Panc1 (cell line): Measurements from ENCODE around the gene ACP2. TPM values are rescaled to one million over a fixed set of nuclear protein-coding genes. Genes with fewer than 3 reads are reported as not detected.

ENCODE experiments used
- ATAC-seq: fragments of 200-7000 bp; cut with Tn5 transposase; 2 replicates; pipeline ENCODE4 v1.9.1; 2020; ENCODE audit warnings: mild to moderate bottlenecking, moderate library complexity
- BruUV-seq: library from RNA; stranded (reverse); fragments of 400-500 nt; replicated peaks from 2 replicates; lab custom pipeline; 2021; lab: Mats Ljungman, UMichigan
- CTCF ChIA-PET: fragments of 300-600 bp; sonication (Branson Sonifier 250); formaldehyde crosslinking; loops from one replicate; lab custom pipeline; 2022; ENCODE audit warnings: antibody characterized with exemption; lab: Charles Lee
- POLR2A ChIA-PET: fragments of 300-600 bp; sonication (Branson Sonifier 250); formaldehyde crosslinking; loops from one replicate; lab custom pipeline; 2022; ENCODE audit warnings: antibody characterized with exemption; lab: Charles Lee
- DNase-seq: peaks from one replicate; pipeline ENCODE4 v3.0.0-alpha.2; 2010; ENCODE audit warnings: low read depth, low spot score
- H3K27ac ChIP-seq: 2 replicates; pipeline ENCODE4 v1.5.1; 2011; ENCODE audit warnings: mild to moderate bottlenecking, low read length, inconsistent platforms
- H3K27me3 ChIP-seq: fragments of 200-500 bp; sonication (Bioruptor generic); 2 replicates; pipeline ENCODE4 v1.6.0; 2014; ENCODE audit warnings: low read length, inconsistent platforms; ENCODE audit not compliant: control insufficient read depth, insufficient read depth
- H3K36me3 ChIP-seq: fragments of 200-500 bp; sonication (Bioruptor generic); 2 replicates; pipeline ENCODE4 v1.5.1; 2014; ENCODE audit warnings: inconsistent platforms, mild to moderate bottlenecking, low read length, moderate library complexity; ENCODE audit not compliant: control insufficient read depth, insufficient read depth
- H3K4me1 ChIP-seq: 2 replicates; pipeline ENCODE4 v1.5.1; 2011; ENCODE audit warnings: inconsistent platforms, mild to moderate bottlenecking, low read length, moderate library complexity; ENCODE audit not compliant: control insufficient read depth, insufficient read depth
- H3K4me3 ChIP-seq, 2 experiments: 2 replicates each; pipeline ENCODE4 v1.5.1; 2011 to 2012; ENCODE audit warnings: low read depth in 2 of 2, low read length in 2 of 2, mild to moderate bottlenecking in 2 of 2, inconsistent platforms in 1 of 2, moderate library complexity in 1 of 2
- H3K9me3 ChIP-seq: fragments of 200-500 bp; sonication (Bioruptor generic); 2 replicates; pipeline ENCODE4 v1.5.1; 2014; ENCODE audit warnings: low read depth, mild to moderate bottlenecking, inconsistent platforms, low read length, moderate library complexity; ENCODE audit not compliant: control insufficient read depth, insufficient read depth
- POLR2AphosphoS5 ChIP-seq: IDR thresholded peaks from 2 replicates; pipeline ENCODE4 v1.6.1; 2012; ENCODE audit warnings: mild to moderate bottlenecking, low read depth, low read length, moderate library complexity
- SIN3A ChIP-seq: IDR thresholded peaks from 2 replicates; pipeline ENCODE4 v1.6.1; 2012; ENCODE audit warnings: low read depth, mild to moderate bottlenecking, low read length, moderate library complexity, borderline replicate concordance; ENCODE audit not compliant: insufficient read depth
- TCF7L2 ChIP-seq: IDR thresholded peaks from 2 replicates; pipeline ENCODE4 v1.6.1; 2011; ENCODE audit warnings: mild to moderate bottlenecking, low read depth, low read length, inconsistent platforms
- in situ Hi-C: cut with HindIII; loops from 2 replicates; pipeline ENCODE4 v1.10.0; 2016; ENCODE audit warnings: low sequenced_read_pairs, low pct_unique_long_range_greater_than_20kb
- intact Hi-C: fragments of 100-400 bp; cut with micrococcal nuclease; formaldehyde crosslinking; loops from one replicate; pipeline ENCODE4 v1.10.0; 2022; ENCODE audit not compliant: unreplicated experiment
- total RNA-seq: library from RNA; stranded (reverse); gene quantifications from one replicate; pipeline ENCODE4 v1.2.1, GENCODE V29; 2021; ENCODE audit not compliant: unreplicated experiment
- TF ChIP-seq, protein P1 (sequence below): fragments of 450-650 bp; IDR thresholded peaks from 2 replicates; pipeline ENCODE4 v1.5.1; 2017; ENCODE audit warnings: mild to moderate bottlenecking
- TF ChIP-seq, protein P2 (sequence below), 2 experiments: IDR thresholded peaks; 2 replicates each; pipeline ENCODE4 v1.6.1; 2011 to 2012; ENCODE audit warnings: low read depth in 2 of 2, control low read depth in 1 of 2, low read length in 1 of 2, mild to moderate bottlenecking in 1 of 2, moderate library complexity in 1 of 2; ENCODE audit not compliant: insufficient read depth in 1 of 2

The ACP2 gene
- total RNA-seq, 1 experiment from 2014 or later: 28.4 TPM

DNA sequence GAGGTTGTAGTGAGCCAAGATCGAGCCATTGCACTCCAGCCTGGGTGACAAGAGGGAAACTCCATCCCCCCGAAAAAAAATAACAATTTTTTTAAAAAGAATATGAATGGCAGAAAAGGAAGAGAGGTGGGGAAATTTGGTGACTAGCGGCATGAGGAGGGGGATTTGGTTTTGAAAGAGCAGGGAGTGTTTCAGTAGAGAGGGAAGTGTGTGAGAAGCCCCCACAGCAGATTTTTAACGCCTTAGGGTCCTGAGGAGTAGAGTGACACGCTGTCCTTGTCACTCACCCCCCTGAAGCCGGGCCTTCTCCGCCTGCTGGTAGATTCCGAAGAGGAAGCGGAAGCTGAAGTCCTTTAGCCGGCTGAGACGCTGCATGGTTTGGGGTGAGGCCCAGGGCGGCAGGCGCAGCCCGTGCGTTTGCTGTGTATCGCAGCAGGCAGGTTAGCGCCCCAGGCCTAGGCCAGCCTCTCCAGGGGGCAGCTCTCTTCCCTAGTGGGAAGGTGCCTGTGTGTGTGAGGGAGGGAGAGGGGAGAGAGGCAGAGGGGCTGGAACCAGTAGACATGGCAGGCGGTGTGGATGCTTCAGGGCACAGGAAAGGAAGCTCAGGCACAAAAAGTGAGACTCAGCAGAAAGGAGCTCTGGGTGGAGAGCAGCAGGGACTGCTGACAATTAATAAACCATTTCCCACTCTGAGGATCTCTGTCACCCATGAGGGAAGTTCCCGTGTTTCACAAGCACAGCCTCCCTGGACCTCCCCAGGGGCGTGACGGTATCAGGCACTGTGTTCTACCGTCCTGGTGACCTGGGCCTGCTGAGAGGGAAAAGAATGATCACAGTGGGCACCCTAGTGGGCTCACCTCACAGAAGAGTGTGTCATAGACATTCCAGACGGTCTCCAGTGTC, 3.9 kb downstream of the ACP2 start:
- intact Hi-C loops: no loop called here
- CTCF ChIA-PET: no interaction called here
- H3K36me3 ChIP-seq: peaks cover 4% of the 10 kb centered on the region; the same call in 1 of the 2 replicates
- no peaks in the 10 kb centered on the region for H3K27me3 ChIP-seq
- no peak overlapping the region for H3K4me3 ChIP-seq
- TF ChIP-seq POLR2AphosphoS5 (no peak), SIN3A (no peak), TCF7L2 (no peak)
- TF ChIP-seq, protein P1, sequence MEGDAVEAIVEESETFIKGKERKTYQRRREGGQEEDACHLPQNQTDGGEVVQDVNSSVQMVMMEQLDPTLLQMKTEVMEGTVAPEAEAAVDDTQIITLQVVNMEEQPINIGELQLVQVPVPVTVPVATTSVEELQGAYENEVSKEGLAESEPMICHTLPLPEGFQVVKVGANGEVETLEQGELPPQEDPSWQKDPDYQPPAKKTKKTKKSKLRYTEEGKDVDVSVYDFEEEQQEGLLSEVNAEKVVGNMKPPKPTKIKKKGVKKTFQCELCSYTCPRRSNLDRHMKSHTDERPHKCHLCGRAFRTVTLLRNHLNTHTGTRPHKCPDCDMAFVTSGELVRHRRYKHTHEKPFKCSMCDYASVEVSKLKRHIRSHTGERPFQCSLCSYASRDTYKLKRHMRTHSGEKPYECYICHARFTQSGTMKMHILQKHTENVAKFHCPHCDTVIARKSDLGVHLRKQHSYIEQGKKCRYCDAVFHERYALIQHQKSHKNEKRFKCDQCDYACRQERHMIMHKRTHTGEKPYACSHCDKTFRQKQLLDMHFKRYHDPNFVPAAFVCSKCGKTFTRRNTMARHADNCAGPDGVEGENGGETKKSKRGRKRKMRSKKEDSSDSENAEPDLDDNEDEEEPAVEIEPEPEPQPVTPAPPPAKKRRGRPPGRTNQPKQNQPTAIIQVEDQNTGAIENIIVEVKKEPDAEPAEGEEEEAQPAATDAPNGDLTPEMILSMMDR: no peak
- TF ChIP-seq, protein P2, sequence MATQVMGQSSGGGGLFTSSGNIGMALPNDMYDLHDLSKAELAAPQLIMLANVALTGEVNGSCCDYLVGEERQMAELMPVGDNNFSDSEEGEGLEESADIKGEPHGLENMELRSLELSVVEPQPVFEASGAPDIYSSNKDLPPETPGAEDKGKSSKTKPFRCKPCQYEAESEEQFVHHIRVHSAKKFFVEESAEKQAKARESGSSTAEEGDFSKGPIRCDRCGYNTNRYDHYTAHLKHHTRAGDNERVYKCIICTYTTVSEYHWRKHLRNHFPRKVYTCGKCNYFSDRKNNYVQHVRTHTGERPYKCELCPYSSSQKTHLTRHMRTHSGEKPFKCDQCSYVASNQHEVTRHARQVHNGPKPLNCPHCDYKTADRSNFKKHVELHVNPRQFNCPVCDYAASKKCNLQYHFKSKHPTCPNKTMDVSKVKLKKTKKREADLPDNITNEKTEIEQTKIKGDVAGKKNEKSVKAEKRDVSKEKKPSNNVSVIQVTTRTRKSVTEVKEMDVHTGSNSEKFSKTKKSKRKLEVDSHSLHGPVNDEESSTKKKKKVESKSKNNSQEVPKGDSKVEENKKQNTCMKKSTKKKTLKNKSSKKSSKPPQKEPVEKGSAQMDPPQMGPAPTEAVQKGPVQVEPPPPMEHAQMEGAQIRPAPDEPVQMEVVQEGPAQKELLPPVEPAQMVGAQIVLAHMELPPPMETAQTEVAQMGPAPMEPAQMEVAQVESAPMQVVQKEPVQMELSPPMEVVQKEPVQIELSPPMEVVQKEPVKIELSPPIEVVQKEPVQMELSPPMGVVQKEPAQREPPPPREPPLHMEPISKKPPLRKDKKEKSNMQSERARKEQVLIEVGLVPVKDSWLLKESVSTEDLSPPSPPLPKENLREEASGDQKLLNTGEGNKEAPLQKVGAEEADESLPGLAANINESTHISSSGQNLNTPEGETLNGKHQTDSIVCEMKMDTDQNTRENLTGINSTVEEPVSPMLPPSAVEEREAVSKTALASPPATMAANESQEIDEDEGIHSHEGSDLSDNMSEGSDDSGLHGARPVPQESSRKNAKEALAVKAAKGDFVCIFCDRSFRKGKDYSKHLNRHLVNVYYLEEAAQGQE (IDR thresholded peaks at IDR 0.05; ENCODE audit: insufficient read depth in 1 of 2, low read depth in 2 of 2, low read length in 1 of 2): no peak
- BruUV-seq: no TSS peak
- ATAC-seq: no peak
- in situ Hi-C loops: no loop called here
- POLR2A ChIA-PET: interaction anchor here (0.7 kb wide), 1 partner anchor 66 kb away, joined by 3 read pairs; no protein-coding TSS in a partner anchor
- no peaks in the 10 kb centered on the region for H3K9me3 ChIP-seq
- H3K27ac ChIP-seq: no peak overlapping the region
- DNase-seq: no peak
- H3K4me1 ChIP-seq: peaks cover 14% of the 10 kb centered on the region

DNA sequence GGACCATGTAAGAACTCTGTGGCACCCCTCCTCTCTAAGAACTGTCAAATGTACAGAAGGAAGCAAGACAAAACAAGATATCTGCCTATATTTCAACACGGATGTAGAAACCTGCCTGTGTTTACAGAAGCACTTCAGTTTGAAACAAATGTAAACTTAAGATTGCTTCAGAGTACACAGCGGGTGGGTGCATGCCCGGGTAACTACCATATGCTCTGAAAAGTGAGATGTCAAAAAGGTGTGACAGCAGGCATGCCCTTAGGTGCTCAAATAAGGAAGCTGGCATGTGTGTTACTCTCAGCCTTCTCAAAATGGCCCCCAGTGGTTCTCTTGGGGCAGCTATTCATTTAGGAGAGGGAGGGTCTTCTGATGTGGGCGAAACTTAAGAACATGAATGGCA, 5.2 kb downstream of the ACP2 start:
- Histone ChIP-seq H3K27me3 (no peaks in the 10 kb centered on the region), H3K9me3 (no peaks in the 10 kb centered on the region), H3K27ac (no peak overlapping the region), H3K4me3 (no peak overlapping the region), H3K36me3 (peaks cover 4% of the 10 kb centered on the region; the same call in 1 of the 2 replicates), H3K4me1 (peaks cover 10% of the 10 kb centered on the region)
- ChIA-PET CTCF (no interaction called here), POLR2A (no interaction called here)
- TF ChIP-seq POLR2AphosphoS5 (no peak), TCF7L2 (no peak), SIN3A (no peak)
- TF ChIP-seq, protein P1: no peak
- TF ChIP-seq, protein P2 (IDR thresholded peaks at IDR 0.05; ENCODE audit: insufficient read depth in 1 of 2, low read depth in 2 of 2, low read length in 1 of 2): no peak
- DNase-seq: no peak
- BruUV-seq: no TSS peak
- intact Hi-C loops (no loop called here), in situ Hi-C loops (no loop called here)
- no peak for ATAC-seq
